Gastroesophageal sphincter (tissue), 4 donors: ENCODE measurements around the gene PKIG. TPM values are rescaled to one million over a fixed set of nuclear protein-coding genes. Genes with fewer than 3 reads are reported as not detected.
A peak's percentile ranks its signal among the peaks of the same experiment; 100 is the strongest.

Experiments
- ATAC-seq: fragments of 150-250 bp; one replicate; pipeline ENCODE4 v1.9.1; 2016; ENCODE audit warnings: mild to moderate bottlenecking, moderate library complexity
- H3K27ac ChIP-seq, 4 donors: fragments of 200-600 bp; sonication (generic) in 3 of 4; 1 replicate in 3 of 4; 2 replicates in 1 of 4; pipeline ENCODE4 v1.5.1; 2016 to 2019
- H3K27me3 ChIP-seq: fragments of 200-600 bp; sonication (generic); one replicate; pipeline ENCODE4 v1.5.1; 2019
- H3K36me3 ChIP-seq, 2 donors: fragments of 200-600 bp; sonication (generic); one replicate each; pipeline ENCODE4 v1.5.1; 2019; ENCODE audit warnings: control low read depth in 1 of 2
- H3K4me1 ChIP-seq, 3 donors: fragments of 200-600 bp; sonication (generic); 1 replicate in 2 of 3; 2 replicates in 1 of 3; pipeline ENCODE4 v1.5.1; 2016 to 2019; ENCODE audit warnings: control low read depth in 2 of 3
- H3K4me3 ChIP-seq, 2 donors: fragments of 200-600 bp; sonication (generic); one replicate each; pipeline ENCODE4 v1.5.1; 2019; ENCODE audit warnings: mild to moderate bottlenecking in 1 of 2, moderate library complexity in 1 of 2
- H3K9me3 ChIP-seq, 3 donors: fragments of 200-600 bp; sonication (generic); one replicate each; pipeline ENCODE4 v1.5.1; 2017 to 2019; ENCODE audit warnings: control low read depth in 2 of 3
- CTCF ChIP-seq, 4 experiments: fragments of 200-600 bp in 2 of 4; fragments of 450-650 bp in 2 of 4; sonication (generic) in 1 of 4; IDR thresholded peaks; one replicate each; pipeline ENCODE4 v1.5.1; 2017 to 2019; ENCODE audit warnings: antibody characterized with exemption in 4 of 4, mild to moderate bottlenecking in 2 of 4, moderate library complexity in 2 of 4
- EP300 ChIP-seq: sonication (generic); formaldehyde crosslinking; IDR thresholded peaks from one replicate; pipeline ENCODE4 v1.6.1; 2017; ENCODE audit warnings: antibody characterized with exemption, mild to moderate bottlenecking
- POLR2A ChIP-seq, 2 donors: fragments of 450-650 bp; IDR thresholded peaks; one replicate each; pipeline ENCODE4 v1.6.1; 2017; ENCODE audit warnings: antibody characterized with exemption in 2 of 2, mild to moderate bottlenecking in 2 of 2, moderate library complexity in 1 of 2
- POLR2AphosphoS5 ChIP-seq: sonication (generic); formaldehyde crosslinking; IDR thresholded peaks from one replicate; pipeline ENCODE4 v1.6.1; 2017; ENCODE audit warnings: antibody characterized with exemption
- WGBS, 2 donors: methylation state at CpG; one replicate each; pipeline ENCODE4 v1.1.5; 2018; ENCODE audit warnings: low coverage in 1 of 2; 5-methylcytosine and 5-hydroxymethylcytosine counted together
- total RNA-seq, 4 donors: library from RNA; depleted of rRNA; stranded (reverse); fragments of >200 nt; gene quantifications; one replicate each; pipeline ENCODE4 v1.1.0, GENCODE V29; 2016

Gene PKIG
- total RNA-seq, 4 donors from 2014 or later, result 241 to 418 (median 291) TPM

DNA sequence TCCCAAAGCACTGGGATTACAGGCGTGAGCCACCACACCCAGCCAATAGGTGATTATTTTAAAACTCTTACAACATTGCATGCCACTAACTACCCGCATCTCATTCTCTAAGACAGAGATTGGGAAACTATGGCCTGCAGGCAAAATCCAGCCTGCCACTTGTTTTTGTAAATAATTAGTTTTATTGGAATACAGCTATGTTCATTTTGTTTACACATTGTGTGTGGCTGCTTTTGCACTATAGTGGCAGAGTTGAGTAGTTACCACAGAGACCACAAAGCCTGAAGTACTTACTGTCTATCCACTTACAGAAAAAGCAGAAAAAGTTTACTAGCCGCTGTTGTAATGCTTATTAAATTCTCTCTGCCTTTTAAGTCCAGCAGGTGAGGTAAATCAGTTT, 16.4 kb upstream of the PKIG start:
- H3K27me3 ChIP-seq, result no peaks in the 10 kb centered on the region
- no peaks in the 10 kb centered on the region for H3K36me3 ChIP-seq
- TF ChIP-seq POLR2AphosphoS5 (no peak), EP300 (no peak), CTCF (IDR thresholded peaks at IDR 0.05) (peak in 1 of 4 experiments; percentile 7), POLR2A (IDR thresholded peaks at IDR 0.05) (no peak)
- H3K27ac ChIP-seq, result peak overlapping the region in 3 of 4 donors; percentile 73 to 81 (median 76)
- H3K4me1 ChIP-seq, result peaks cover 3 to 46% (median 3%) of the 10 kb centered on the region in 3 donors
- H3K9me3 ChIP-seq, result no peaks in the 10 kb centered on the region
- 90 to 98% methylated on average over 3 of the region's 3 CpGs for WGBS, 2 donors
- no peak overlapping the region for H3K4me3 ChIP-seq
- ATAC-seq, result no peak

GRCh38 chr20:44566811-44567210, 15.6 kb upstream of the PKIG start:
- Histone ChIP-seq H3K27me3 (no peaks in the 10 kb centered on the region), H3K4me3 (no peak overlapping the region), H3K9me3 (no peaks in the 10 kb centered on the region), H3K4me1 (peaks cover 4 to 53% (median 9%) of the 10 kb centered on the region in 3 donors), H3K27ac (peak overlapping the region; percentile 4 to 78 (median 74)), H3K36me3 (no peaks in the 10 kb centered on the region)
- ATAC-seq, result no peak
- TF ChIP-seq CTCF (IDR thresholded peaks at IDR 0.05) (no peak), POLR2A (IDR thresholded peaks at IDR 0.05) (no peak), POLR2AphosphoS5 (no peak), EP300 (no peak)

- no peak overlapping the region for H3K4me3 ChIP-seq
- no peak for ATAC-seq
- H3K27ac ChIP-seq, result peak overlapping the region in 3 of 4 donors; percentile 86 to 90 (median 86)
- H3K9me3 ChIP-seq, result no peaks in the 10 kb centered on the region
- H3K4me1 ChIP-seq, result peaks cover 11 to 60% (median 22%) of the 10 kb centered on the region in 3 donors
- H3K36me3 ChIP-seq, result no peaks in the 10 kb centered on the region
- WGBS, 2 donors, result 83% methylated on average over 1 of the region's 1 CpG
- TF ChIP-seq POLR2AphosphoS5 (no peak), CTCF (IDR thresholded peaks at IDR 0.05) (no peak), EP300 (no peak), POLR2A (IDR thresholded peaks at IDR 0.05) (no peak)
- H3K27me3 ChIP-seq, result no peaks in the 10 kb centered on the region
These were observed 12.0 kb upstream of the PKIG start for GRCh38 chr20:44570367-44570766.

- no peak overlapping the region for H3K4me3 ChIP-seq
- ATAC-seq, result no peak
- no peaks in the 10 kb centered on the region for H3K27me3 ChIP-seq
- no peaks in the 10 kb centered on the region for H3K36me3 ChIP-seq
- peak overlapping the region; percentile 86 to 95 (median 88) for H3K27ac ChIP-seq
- H3K9me3 ChIP-seq, result no peaks in the 10 kb centered on the region
- WGBS, 2 donors, result 37 to 56% methylated on average over 5 to 6 of the region's 6 CpGs
- H3K4me1 ChIP-seq, result peaks cover 15 to 68% (median 27%) of the 10 kb centered on the region in 3 donors
- no peak for TF ChIP-seq CTCF (IDR thresholded peaks at IDR 0.05)
- no peak for TF ChIP-seq EP300
- TF ChIP-seq POLR2AphosphoS5, result no peak
- no peak for TF ChIP-seq POLR2A (IDR thresholded peaks at IDR 0.05)
These were observed 10.9 kb upstream of the PKIG start for GRCh38 chr20:44571362-44571988.
